ENCODE results near the gene UBQLN2. TPM values are rescaled to one million over a fixed set of nuclear protein-coding genes. Genes with fewer than 3 reads are reported as not detected.

UBQLN2 gene
- total and polyA plus RNA-seq, 2 of the 8 experiments (the other 6 are each of a cell fraction or from before 2014, with no cell fraction given): 21.0 to 35.3 TPM

DNA sequence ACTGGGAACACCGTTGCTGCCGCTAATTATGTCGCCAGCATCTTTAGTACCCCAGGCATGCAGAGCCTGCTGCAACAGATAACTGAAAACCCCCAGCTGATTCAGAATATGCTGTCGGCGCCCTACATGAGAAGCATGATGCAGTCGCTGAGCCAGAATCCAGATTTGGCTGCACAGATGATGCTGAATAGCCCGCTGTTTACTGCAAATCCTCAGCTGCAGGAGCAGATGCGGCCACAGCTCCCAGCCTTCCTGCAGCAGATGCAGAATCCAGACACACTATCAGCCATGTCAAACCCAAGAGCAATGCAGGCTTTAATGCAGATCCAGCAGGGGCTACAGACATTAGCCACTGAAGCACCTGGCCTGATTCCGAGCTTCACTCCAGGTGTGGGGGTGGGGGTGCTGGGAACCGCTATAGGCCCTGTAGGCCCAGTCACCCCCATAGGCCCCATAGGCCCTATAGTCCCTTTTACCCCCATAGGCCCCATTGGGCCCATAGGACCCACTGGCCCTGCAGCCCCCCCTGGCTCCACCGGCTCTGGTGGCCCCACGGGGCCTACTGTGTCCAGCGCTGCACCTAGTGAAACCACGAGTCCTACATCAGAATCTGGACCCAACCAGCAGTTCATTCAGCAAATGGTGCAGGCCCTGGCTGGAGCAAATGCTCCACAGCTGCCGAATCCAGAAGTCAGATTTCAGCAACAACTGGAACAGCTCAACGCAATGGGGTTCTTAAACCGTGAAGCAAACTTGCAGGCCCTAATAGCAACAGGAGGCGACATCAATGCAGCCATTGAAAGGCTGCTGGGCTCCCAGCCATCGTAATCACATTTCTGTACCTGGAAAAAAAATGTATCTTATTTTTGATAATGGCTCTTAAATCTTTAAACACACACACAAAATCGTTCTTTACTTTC is 1.8 kb downstream of the UBQLN2 start (continued):
- TF ChIP-seq, protein P1, sequence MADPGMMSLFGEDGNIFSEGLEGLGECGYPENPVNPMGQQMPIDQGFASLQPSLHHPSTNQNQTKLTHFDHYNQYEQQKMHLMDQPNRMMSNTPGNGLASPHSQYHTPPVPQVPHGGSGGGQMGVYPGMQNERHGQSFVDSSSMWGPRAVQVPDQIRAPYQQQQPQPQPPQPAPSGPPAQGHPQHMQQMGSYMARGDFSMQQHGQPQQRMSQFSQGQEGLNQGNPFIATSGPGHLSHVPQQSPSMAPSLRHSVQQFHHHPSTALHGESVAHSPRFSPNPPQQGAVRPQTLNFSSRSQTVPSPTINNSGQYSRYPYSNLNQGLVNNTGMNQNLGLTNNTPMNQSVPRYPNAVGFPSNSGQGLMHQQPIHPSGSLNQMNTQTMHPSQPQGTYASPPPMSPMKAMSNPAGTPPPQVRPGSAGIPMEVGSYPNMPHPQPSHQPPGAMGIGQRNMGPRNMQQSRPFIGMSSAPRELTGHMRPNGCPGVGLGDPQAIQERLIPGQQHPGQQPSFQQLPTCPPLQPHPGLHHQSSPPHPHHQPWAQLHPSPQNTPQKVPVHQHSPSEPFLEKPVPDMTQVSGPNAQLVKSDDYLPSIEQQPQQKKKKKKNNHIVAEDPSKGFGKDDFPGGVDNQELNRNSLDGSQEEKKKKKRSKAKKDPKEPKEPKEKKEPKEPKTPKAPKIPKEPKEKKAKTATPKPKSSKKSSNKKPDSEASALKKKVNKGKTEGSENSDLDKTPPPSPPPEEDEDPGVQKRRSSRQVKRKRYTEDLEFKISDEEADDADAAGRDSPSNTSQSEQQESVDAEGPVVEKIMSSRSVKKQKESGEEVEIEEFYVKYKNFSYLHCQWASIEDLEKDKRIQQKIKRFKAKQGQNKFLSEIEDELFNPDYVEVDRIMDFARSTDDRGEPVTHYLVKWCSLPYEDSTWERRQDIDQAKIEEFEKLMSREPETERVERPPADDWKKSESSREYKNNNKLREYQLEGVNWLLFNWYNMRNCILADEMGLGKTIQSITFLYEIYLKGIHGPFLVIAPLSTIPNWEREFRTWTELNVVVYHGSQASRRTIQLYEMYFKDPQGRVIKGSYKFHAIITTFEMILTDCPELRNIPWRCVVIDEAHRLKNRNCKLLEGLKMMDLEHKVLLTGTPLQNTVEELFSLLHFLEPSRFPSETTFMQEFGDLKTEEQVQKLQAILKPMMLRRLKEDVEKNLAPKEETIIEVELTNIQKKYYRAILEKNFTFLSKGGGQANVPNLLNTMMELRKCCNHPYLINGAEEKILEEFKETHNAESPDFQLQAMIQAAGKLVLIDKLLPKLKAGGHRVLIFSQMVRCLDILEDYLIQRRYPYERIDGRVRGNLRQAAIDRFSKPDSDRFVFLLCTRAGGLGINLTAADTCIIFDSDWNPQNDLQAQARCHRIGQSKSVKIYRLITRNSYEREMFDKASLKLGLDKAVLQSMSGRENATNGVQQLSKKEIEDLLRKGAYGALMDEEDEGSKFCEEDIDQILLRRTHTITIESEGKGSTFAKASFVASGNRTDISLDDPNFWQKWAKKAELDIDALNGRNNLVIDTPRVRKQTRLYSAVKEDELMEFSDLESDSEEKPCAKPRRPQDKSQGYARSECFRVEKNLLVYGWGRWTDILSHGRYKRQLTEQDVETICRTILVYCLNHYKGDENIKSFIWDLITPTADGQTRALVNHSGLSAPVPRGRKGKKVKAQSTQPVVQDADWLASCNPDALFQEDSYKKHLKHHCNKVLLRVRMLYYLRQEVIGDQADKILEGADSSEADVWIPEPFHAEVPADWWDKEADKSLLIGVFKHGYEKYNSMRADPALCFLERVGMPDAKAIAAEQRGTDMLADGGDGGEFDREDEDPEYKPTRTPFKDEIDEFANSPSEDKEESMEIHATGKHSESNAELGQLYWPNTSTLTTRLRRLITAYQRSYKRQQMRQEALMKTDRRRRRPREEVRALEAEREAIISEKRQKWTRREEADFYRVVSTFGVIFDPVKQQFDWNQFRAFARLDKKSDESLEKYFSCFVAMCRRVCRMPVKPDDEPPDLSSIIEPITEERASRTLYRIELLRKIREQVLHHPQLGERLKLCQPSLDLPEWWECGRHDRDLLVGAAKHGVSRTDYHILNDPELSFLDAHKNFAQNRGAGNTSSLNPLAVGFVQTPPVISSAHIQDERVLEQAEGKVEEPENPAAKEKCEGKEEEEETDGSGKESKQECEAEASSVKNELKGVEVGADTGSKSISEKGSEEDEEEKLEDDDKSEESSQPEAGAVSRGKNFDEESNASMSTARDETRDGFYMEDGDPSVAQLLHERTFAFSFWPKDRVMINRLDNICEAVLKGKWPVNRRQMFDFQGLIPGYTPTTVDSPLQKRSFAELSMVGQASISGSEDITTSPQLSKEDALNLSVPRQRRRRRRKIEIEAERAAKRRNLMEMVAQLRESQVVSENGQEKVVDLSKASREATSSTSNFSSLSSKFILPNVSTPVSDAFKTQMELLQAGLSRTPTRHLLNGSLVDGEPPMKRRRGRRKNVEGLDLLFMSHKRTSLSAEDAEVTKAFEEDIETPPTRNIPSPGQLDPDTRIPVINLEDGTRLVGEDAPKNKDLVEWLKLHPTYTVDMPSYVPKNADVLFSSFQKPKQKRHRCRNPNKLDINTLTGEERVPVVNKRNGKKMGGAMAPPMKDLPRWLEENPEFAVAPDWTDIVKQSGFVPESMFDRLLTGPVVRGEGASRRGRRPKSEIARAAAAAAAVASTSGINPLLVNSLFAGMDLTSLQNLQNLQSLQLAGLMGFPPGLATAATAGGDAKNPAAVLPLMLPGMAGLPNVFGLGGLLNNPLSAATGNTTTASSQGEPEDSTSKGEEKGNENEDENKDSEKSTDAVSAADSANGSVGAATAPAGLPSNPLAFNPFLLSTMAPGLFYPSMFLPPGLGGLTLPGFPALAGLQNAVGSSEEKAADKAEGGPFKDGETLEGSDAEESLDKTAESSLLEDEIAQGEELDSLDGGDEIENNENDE (IDR thresholded peaks at IDR 0.05; ENCODE audit: insufficient replicate concordance, low read length): no peak
- TF ChIP-seq CHD1 (IDR thresholded peaks at IDR 0.05; ENCODE audit: low read depth, low read length) (no peak), POLR2AphosphoS5 (IDR thresholded peaks at IDR 0.05; ENCODE audit: low read depth, low read length) (no peak), TCF12 (IDR thresholded peaks at IDR 0.05; ENCODE audit: low read depth, low read length) (no peak)
- TF ChIP-seq, protein P2, sequence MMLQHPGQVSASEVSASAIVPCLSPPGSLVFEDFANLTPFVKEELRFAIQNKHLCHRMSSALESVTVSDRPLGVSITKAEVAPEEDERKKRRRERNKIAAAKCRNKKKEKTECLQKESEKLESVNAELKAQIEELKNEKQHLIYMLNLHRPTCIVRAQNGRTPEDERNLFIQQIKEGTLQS (IDR thresholded peaks at IDR 0.05; ENCODE audit: insufficient read depth, low read depth, low read length): no peak
- TF ChIP-seq, protein P3, sequence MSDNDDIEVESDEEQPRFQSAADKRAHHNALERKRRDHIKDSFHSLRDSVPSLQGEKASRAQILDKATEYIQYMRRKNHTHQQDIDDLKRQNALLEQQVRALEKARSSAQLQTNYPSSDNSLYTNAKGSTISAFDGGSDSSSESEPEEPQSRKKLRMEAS (IDR thresholded peaks at IDR 0.05): no peak
- TF ChIP-seq, protein P4, sequence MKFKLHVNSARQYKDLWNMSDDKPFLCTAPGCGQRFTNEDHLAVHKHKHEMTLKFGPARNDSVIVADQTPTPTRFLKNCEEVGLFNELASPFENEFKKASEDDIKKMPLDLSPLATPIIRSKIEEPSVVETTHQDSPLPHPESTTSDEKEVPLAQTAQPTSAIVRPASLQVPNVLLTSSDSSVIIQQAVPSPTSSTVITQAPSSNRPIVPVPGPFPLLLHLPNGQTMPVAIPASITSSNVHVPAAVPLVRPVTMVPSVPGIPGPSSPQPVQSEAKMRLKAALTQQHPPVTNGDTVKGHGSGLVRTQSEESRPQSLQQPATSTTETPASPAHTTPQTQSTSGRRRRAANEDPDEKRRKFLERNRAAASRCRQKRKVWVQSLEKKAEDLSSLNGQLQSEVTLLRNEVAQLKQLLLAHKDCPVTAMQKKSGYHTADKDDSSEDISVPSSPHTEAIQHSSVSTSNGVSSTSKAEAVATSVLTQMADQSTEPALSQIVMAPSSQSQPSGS (IDR thresholded peaks at IDR 0.05; ENCODE audit: low read length): no peak

Measured in H1 (cell line).